Loucy (cell line): ENCODE results near the gene C1orf52.
A peak's percentile ranks its signal among the peaks of the same experiment; 100 is the strongest.

Source experiments
- H2AFZ ChIP-seq: fragments of 200-600 bp; sonication (generic); 2 replicates; pipeline ENCODE4 v1.6.0; 2016; ENCODE audit warnings: antibody characterized with exemption, mild to moderate bottlenecking, low read length, moderate library complexity
- H3F3A ChIP-seq: fragments of 200-600 bp; 2 replicates; pipeline ENCODE4 v1.6.0; 2016; ENCODE audit warnings: antibody characterized with exemption, low read depth, mild to moderate bottlenecking
- H3K27me3 ChIP-seq: fragments of 200-600 bp; sonication (generic); 2 replicates; pipeline ENCODE4 v1.6.1; 2014; ENCODE audit warnings: low read length, mild to moderate bottlenecking; ENCODE audit not compliant: insufficient read depth, poor library complexity, severe bottlenecking
- H3K36me3 ChIP-seq: fragments of 200-600 bp; sonication (generic); 2 replicates; pipeline ENCODE4 v1.6.1; 2016; ENCODE audit warnings: low read length; ENCODE audit not compliant: insufficient read depth
- H3K4me1 ChIP-seq: fragments of 200-600 bp; sonication (generic); 2 replicates; pipeline ENCODE4 v1.5.1; 2014; ENCODE audit warnings: low read length, mild to moderate bottlenecking; ENCODE audit not compliant: insufficient read depth, poor library complexity, severe bottlenecking
- H3K4me2 ChIP-seq: fragments of 200-600 bp; sonication (generic); 2 replicates; pipeline ENCODE4 v1.6.0; 2014; ENCODE audit warnings: antibody characterized with exemption, low read length, low read depth, mild to moderate bottlenecking; ENCODE audit not compliant: poor library complexity, severe bottlenecking
- H3K4me3 ChIP-seq: fragments of 200-600 bp; sonication (generic); 2 replicates; pipeline ENCODE4 v1.5.1; 2014; ENCODE audit warnings: low read length, mild to moderate bottlenecking, mixed read lengths; ENCODE audit not compliant: poor library complexity, severe bottlenecking
- H3K79me2 ChIP-seq: fragments of 200-600 bp; sonication (generic); 2 replicates; pipeline ENCODE4 v1.6.1; 2014; ENCODE audit warnings: low read length; ENCODE audit not compliant: insufficient read depth
- H3K9ac ChIP-seq: fragments of 200-600 bp; sonication (generic); 2 replicates; pipeline ENCODE4 v1.6.0; 2014; ENCODE audit warnings: mild to moderate bottlenecking, low read depth, low read length, moderate library complexity; ENCODE audit not compliant: poor library complexity, severe bottlenecking
- H3K9me2 ChIP-seq: fragments of 200-600 bp; sonication (generic); replicated peaks from 2 replicates; pipeline ENCODE4 v1.6.1; 2016; ENCODE audit warnings: low read depth, low read length, mixed read lengths
- H3K9me3 ChIP-seq: fragments of 200-600 bp; sonication (generic); 2 replicates; pipeline ENCODE4 v1.6.1; 2014; ENCODE audit warnings: mild to moderate bottlenecking, antibody characterized with exemption, low read length, low read depth; ENCODE audit not compliant: insufficient read depth
- H4K20me1 ChIP-seq: fragments of 200-600 bp; sonication (generic); 2 replicates; pipeline ENCODE4 v1.6.0; 2014; ENCODE audit warnings: antibody characterized with exemption, low read length, mild to moderate bottlenecking; ENCODE audit not compliant: insufficient read depth, poor library complexity, severe bottlenecking
- CTCF ChIP-seq: fragments of 200-600 bp; sonication (generic); conservative IDR thresholded peaks from 2 replicates; pipeline ENCODE4 v1.5.1; 2014; ENCODE audit warnings: mild to moderate bottlenecking, antibody characterized with exemption, low read length
- EZH2phosphoT487 ChIP-seq: fragments of 200-600 bp; IDR thresholded peaks from 2 replicates; pipeline ENCODE4 v1.6.1; 2018; ENCODE audit warnings: antibody characterized with exemption, mild to moderate bottlenecking, moderate library complexity, borderline replicate concordance

The C1orf52 gene

GRCh38 chr1:85230305-85230977, 29.0 kb downstream of the C1orf52 start:
- no peak overlapping the region for H3K4me3 ChIP-seq
- H3K27me3 ChIP-seq = no peaks in the 10 kb centered on the region
- no peaks in the 10 kb centered on the region for H3K9me2 ChIP-seq
- no peaks in the 10 kb centered on the region for H3K36me3 ChIP-seq
- no peaks in the 10 kb centered on the region for H3K9me3 ChIP-seq
- TF ChIP-seq CTCF (peak; percentile 55), EZH2phosphoT487 (no peak)
- H2AFZ ChIP-seq = 0 out of 2 replicates have a peak overlapping the region, but pooled peaks have one; percentile 3
- H3F3A ChIP-seq = no peaks in the 10 kb centered on the region
- H3K79me2 ChIP-seq = no peaks in the 10 kb centered on the region
- no peak overlapping the region for H3K4me2 ChIP-seq
- no peaks in the 10 kb centered on the region for H3K4me1 ChIP-seq
- H4K20me1 ChIP-seq = no peaks in the 10 kb centered on the region
- no peak overlapping the region for H3K9ac ChIP-seq

GRCh38 chr1:85229574-85230097, 29.8 kb downstream of the C1orf52 start:
- Histone ChIP-seq H3K4me3 (no peak overlapping the region), H3K9me2 (no peaks in the 10 kb centered on the region), H3K79me2 (no peaks in the 10 kb centered on the region), H2AFZ (peak overlapping the region; percentile 64), H3K9me3 (no peaks in the 10 kb centered on the region), H3K36me3 (no peaks in the 10 kb centered on the region), H3K4me2 (no peak overlapping the region), H3K4me1 (no peaks in the 10 kb centered on the region), H4K20me1 (no peaks in the 10 kb centered on the region), H3K27me3 (no peaks in the 10 kb centered on the region), H3K9ac (no peak overlapping the region), H3F3A (no peaks in the 10 kb centered on the region)
- TF ChIP-seq EZH2phosphoT487 = no peak
- no peak for TF ChIP-seq CTCF

GRCh38 chr1:85228972-85229371, 30.5 kb downstream of the C1orf52 start:
- Histone ChIP-seq H2AFZ (no peak overlapping the region), H3K4me2 (no peak overlapping the region), H3K9me3 (no peaks in the 10 kb centered on the region), H3K36me3 (no peaks in the 10 kb centered on the region), H4K20me1 (no peaks in the 10 kb centered on the region), H3F3A (no peaks in the 10 kb centered on the region), H3K79me2 (no peaks in the 10 kb centered on the region), H3K9me2 (no peaks in the 10 kb centered on the region), H3K4me3 (no peak overlapping the region), H3K4me1 (no peaks in the 10 kb centered on the region), H3K27me3 (no peaks in the 10 kb centered on the region), H3K9ac (no peak overlapping the region)
- TF ChIP-seq EZH2phosphoT487 (no peak), CTCF (no peak)
